ENCODE measurements around the gene TEKTIP1. TPM values are rescaled to one million over a fixed set of nuclear protein-coding genes. Genes with fewer than 3 reads are reported as not detected.

The TEKTIP1 gene
- total RNA-seq, 1 donor from 2014 or later: 0.73 TPM

DNA sequence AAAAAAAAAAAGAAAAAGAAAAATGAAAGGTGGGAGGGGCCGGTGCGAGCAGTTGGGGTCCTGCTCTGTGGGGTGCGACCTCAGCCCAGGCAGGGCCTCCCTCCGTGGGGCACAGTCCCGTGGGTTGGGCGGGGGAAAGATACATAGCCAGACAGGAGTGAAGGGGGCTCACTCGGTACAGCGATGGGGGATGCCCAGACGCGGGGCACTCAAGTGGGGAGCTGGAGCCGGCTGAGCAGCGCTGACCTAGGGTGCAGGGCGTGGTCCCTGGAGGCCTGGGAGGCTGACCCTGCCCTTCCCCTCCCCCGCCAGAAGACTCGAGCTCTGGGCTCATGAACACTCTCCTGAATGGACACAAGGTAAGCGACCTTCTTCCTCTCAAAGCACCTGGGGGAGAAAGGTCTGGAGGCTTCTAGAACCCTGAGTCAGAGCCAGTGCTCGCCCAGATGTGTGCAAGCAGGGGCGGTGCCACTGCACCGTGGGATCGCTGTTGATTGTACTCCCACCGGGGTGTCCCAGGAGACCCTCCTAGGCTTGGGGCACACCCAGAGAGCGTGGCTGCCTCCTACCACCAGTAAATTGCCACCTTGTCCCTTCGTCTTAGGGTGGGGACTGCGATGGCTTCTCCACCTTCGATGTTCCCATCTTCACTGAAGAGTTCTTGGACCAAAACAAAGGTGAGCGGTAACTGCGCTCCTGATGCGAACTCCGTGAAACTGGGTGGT, 37.1 kb downstream of the TEKTIP1 start:
- Mint-ChIP-seq H3K27me3 (ENCODE audit: unreplicated experiment) (no peaks in the 10 kb centered on the region), H3K9me3 (ENCODE audit: unreplicated experiment) (no peaks in the 10 kb centered on the region), H3K36me3 (ENCODE audit: unreplicated experiment) (peaks cover 11% of the 10 kb centered on the region), H3K27ac (ENCODE audit: unreplicated experiment) (no peak overlapping the region), H3K4me3 (ENCODE audit: unreplicated experiment) (no peak overlapping the region), H3K4me1 (ENCODE audit: unreplicated experiment) (peaks cover 34% of the 10 kb centered on the region)
- no peak for DNase-seq (ENCODE audit: extremely low spot score, unreplicated experiment)
- TF ChIP-seq, protein P1, sequence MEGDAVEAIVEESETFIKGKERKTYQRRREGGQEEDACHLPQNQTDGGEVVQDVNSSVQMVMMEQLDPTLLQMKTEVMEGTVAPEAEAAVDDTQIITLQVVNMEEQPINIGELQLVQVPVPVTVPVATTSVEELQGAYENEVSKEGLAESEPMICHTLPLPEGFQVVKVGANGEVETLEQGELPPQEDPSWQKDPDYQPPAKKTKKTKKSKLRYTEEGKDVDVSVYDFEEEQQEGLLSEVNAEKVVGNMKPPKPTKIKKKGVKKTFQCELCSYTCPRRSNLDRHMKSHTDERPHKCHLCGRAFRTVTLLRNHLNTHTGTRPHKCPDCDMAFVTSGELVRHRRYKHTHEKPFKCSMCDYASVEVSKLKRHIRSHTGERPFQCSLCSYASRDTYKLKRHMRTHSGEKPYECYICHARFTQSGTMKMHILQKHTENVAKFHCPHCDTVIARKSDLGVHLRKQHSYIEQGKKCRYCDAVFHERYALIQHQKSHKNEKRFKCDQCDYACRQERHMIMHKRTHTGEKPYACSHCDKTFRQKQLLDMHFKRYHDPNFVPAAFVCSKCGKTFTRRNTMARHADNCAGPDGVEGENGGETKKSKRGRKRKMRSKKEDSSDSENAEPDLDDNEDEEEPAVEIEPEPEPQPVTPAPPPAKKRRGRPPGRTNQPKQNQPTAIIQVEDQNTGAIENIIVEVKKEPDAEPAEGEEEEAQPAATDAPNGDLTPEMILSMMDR (IDR thresholded peaks at IDR 0.05): no peak

DNA sequence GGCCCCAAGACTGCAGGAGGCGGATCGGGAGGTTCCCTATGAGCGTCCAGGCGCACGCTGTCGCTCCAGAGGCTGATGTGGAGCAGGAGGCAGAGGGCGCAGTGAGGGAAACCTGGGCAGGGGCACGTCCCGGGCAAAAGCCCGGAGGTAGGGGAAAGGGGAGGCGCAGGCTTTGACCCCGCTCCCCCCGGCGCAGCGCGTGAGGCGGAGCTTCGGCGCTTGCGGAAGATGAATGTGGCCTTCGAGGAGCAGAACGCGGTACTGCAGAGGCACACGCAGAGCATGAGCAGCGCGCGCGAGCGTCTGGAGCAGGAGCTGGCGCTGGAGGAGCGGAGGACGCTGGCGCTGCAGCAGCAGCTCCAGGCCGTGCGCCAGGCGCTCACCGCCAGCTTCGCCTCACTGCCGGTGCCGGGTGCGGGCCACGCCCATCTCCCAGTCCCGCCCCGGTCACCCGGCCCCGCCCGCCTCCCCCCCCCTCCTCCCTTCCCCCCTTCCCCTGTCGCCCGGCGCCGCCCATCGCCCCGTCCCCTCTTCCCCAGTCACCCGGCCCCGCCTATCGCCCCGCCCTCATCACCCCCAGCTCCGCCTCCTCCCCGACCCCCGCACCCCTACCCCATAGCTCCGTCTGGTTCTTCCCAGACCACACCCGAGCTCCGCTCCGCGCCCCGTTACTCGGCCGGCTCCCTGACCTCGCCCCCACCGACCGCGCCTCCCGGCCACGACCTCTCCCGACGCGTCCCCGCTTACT, 37.9 kb downstream of the TEKTIP1 start:
- H3K4me1 Mint-ChIP-seq (ENCODE audit: unreplicated experiment): peaks cover 30% of the 10 kb centered on the region

DNA sequence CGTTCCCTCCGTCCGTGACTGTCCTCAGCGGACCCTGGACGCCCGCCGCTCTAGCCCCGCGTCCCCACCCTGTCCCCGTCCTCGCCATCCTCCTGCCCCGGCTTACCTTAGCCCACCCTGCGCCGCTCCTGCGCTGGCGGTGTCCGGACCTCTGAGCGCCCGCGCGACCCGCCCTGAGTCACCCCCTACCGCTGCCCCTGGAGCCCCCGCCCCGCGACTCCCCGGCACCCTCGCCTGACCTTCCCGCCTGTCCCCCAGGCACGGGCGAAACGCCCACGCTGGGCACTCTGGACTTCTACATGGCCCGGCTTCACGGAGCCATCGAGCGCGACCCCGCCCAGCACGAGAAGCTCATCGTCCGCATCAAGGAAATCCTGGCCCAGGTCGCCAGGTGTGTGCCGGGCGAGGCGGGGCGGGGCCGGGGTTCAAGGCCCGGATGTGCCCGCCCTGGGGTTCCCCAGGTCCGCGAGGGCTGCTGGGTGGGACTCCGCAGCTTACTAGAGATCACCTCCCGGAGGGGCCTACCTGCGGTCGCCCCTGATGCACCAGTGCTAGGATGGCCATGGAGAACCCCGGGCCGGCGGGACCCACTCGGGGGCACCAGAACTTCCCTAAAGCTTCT, 38.9 kb downstream of the TEKTIP1 start:
- TF ChIP-seq, protein P1 (IDR thresholded peaks at IDR 0.05): no peak
- Mint-ChIP-seq H3K4me1 (ENCODE audit: unreplicated experiment) (peaks cover 26% of the 10 kb centered on the region), H3K27ac (ENCODE audit: unreplicated experiment) (no peak overlapping the region), H3K4me3 (ENCODE audit: unreplicated experiment) (no peak overlapping the region), H3K36me3 (ENCODE audit: unreplicated experiment) (peaks cover 11% of the 10 kb centered on the region), H3K9me3 (ENCODE audit: unreplicated experiment) (no peaks in the 10 kb centered on the region), H3K27me3 (ENCODE audit: unreplicated experiment) (no peaks in the 10 kb centered on the region)
- DNase-seq (ENCODE audit: extremely low spot score, unreplicated experiment): no peak

More for the DNA sequence above, 37.9 kb downstream of the TEKTIP1 start:
- Mint-ChIP-seq H3K27ac (ENCODE audit: unreplicated experiment) (no peak overlapping the region), H3K9me3 (ENCODE audit: unreplicated experiment) (no peaks in the 10 kb centered on the region), H3K36me3 (ENCODE audit: unreplicated experiment) (peaks cover 11% of the 10 kb centered on the region), H3K4me3 (ENCODE audit: unreplicated experiment) (no peak overlapping the region), H3K27me3 (ENCODE audit: unreplicated experiment) (no peaks in the 10 kb centered on the region)
- no peak for DNase-seq (ENCODE audit: extremely low spot score, unreplicated experiment)
- TF ChIP-seq, protein P1 (IDR thresholded peaks at IDR 0.05): no peak

DNA sequence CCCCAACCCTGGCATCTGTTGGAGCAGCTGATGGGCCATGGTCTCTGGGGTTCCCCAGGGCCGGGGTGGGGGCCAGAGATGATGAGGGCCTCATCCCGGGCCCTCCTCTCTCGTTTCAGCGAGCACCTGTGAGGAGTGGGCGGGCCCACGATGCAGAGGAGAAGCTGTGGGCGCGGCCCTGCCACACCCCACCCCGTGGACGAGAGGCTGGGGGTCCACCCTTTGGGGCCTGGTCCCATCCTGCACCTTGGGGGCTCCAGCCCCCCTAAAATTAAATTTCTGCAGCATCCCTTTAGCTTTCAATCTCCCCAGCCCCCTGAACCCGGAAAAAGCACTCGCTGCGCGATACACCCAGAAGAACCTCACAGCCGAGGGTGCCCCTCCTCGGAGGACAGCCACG, 39.4 kb downstream of the TEKTIP1 start:
- no peak for DNase-seq (ENCODE audit: extremely low spot score, unreplicated experiment)
- Mint-ChIP-seq H3K36me3 (ENCODE audit: unreplicated experiment) (peaks cover 11% of the 10 kb centered on the region), H3K27me3 (ENCODE audit: unreplicated experiment) (no peaks in the 10 kb centered on the region), H3K4me3 (ENCODE audit: unreplicated experiment) (no peak overlapping the region), H3K9me3 (ENCODE audit: unreplicated experiment) (no peaks in the 10 kb centered on the region), H3K4me1 (ENCODE audit: unreplicated experiment) (peaks cover 26% of the 10 kb centered on the region), H3K27ac (ENCODE audit: unreplicated experiment) (no peak overlapping the region)
- TF ChIP-seq, protein P1 (IDR thresholded peaks at IDR 0.05): no peak

Measured in osteocyte (in vitro differentiated cells).